ENCODE measurements around the gene PODXL2. TPM values are rescaled to one million over a fixed set of nuclear protein-coding genes. Genes with fewer than 3 reads are reported as not detected.
A peak's percentile ranks its signal among the peaks of the same experiment; 100 is the strongest.

Gene PODXL2
- polyA plus RNA-seq, 1 donor = 10.9 TPM

GRCh38 chr3:127590282-127590592, 38.7 kb upstream of the PODXL2 start:
- H3K4me3 ChIP-seq (ENCODE audit: low read length) = peak overlapping the region; percentile 67
- no CpG with 5 or more reads among the region's 41 CpGs for WGBS (ENCODE audit: insufficient coverage, low lambda C conversion rate)

GRCh38 chr3:127590593-127591465, 38.2 kb upstream of the PODXL2 start, which contains the start of gene TPRA1:
Gene TPRA1, minus strand, starts transcription at chr3:127590733. Its CDS starts 10,587 bp downstream, at chr3:127580146.
- Histone ChIP-seq H3K36me3 (ENCODE audit: control insufficient read depth, insufficient read depth, low read length) (peaks cover 4% of the 10 kb centered on the region), H3K4me3 (ENCODE audit: low read length) (peak within 1 kb of the TSS; percentile 67), H3K27me3 (ENCODE audit: control insufficient read depth, insufficient read depth, low read length) (no peaks in the 10 kb centered on the region), H3K4me1 (ENCODE audit: control insufficient read depth, insufficient read depth, low read length) (peaks cover 16% of the 10 kb centered on the region), H3K27ac (ENCODE audit: low read length) (peak within 1 kb of the TSS; percentile 81), H3K9me3 (ENCODE audit: control insufficient read depth, low read depth, low read length) (no peaks in the 10 kb centered on the region)
- DNase-seq = peak; percentile 90 to 97
- no CpG with 5 or more reads among the region's 72 CpGs for WGBS (ENCODE audit: insufficient coverage, low lambda C conversion rate)

More at GRCh38 chr3:127590282-127590592, 38.7 kb upstream of the PODXL2 start:
- Histone ChIP-seq H3K27me3 (ENCODE audit: control insufficient read depth, insufficient read depth, low read length) (no peaks in the 10 kb centered on the region), H3K9me3 (ENCODE audit: control insufficient read depth, low read depth, low read length) (no peaks in the 10 kb centered on the region), H3K36me3 (ENCODE audit: control insufficient read depth, insufficient read depth, low read length) (peaks cover 4% of the 10 kb centered on the region), H3K27ac (ENCODE audit: low read length) (peak overlapping the region; percentile 81), H3K4me1 (ENCODE audit: control insufficient read depth, insufficient read depth, low read length) (peaks cover 16% of the 10 kb centered on the region)
- no peak for DNase-seq

GRCh38 chr3:127593178-127593577, 35.8 kb upstream of the PODXL2 start:
- Histone ChIP-seq H3K36me3 (ENCODE audit: control insufficient read depth, insufficient read depth, low read length) (no peaks in the 10 kb centered on the region), H3K27ac (ENCODE audit: low read length) (no peak overlapping the region), H3K27me3 (ENCODE audit: control insufficient read depth, insufficient read depth, low read length) (no peaks in the 10 kb centered on the region), H3K9me3 (ENCODE audit: control insufficient read depth, low read depth, low read length) (no peaks in the 10 kb centered on the region), H3K4me1 (ENCODE audit: control insufficient read depth, insufficient read depth, low read length) (peaks cover 16% of the 10 kb centered on the region), H3K4me3 (ENCODE audit: low read length) (no peak overlapping the region)
- WGBS (ENCODE audit: insufficient coverage, low lambda C conversion rate) = no CpG with 5 or more reads among the region's 5 CpGs
- no peak for DNase-seq

GRCh38 chr3:127595303-127595702, 33.7 kb upstream of the PODXL2 start:
- H3K4me1 ChIP-seq (ENCODE audit: control insufficient read depth, insufficient read depth, low read length) = peaks cover 15% of the 10 kb centered on the region
- DNase-seq = no peak
- no CpG with 5 or more reads among the region's 4 CpGs for WGBS (ENCODE audit: insufficient coverage, low lambda C conversion rate)
- H3K9me3 ChIP-seq (ENCODE audit: control insufficient read depth, low read depth, low read length) = no peaks in the 10 kb centered on the region
- H3K36me3 ChIP-seq (ENCODE audit: control insufficient read depth, insufficient read depth, low read length) = peaks cover 3% of the 10 kb centered on the region
- H3K4me3 ChIP-seq (ENCODE audit: low read length) = no peak overlapping the region
- no peak overlapping the region for H3K27ac ChIP-seq (ENCODE audit: low read length)
- H3K27me3 ChIP-seq (ENCODE audit: control insufficient read depth, insufficient read depth, low read length) = no peaks in the 10 kb centered on the region

GRCh38 chr3:127597020-127597771, 31.8 kb upstream of the PODXL2 start:
- H3K4me3 ChIP-seq (ENCODE audit: low read length) = no peak overlapping the region
- peaks cover 9% of the 10 kb centered on the region for H3K4me1 ChIP-seq (ENCODE audit: control insufficient read depth, insufficient read depth, low read length)
- DNase-seq = no peak
- H3K36me3 ChIP-seq (ENCODE audit: control insufficient read depth, insufficient read depth, low read length) = peaks cover 10% of the 10 kb centered on the region
- H3K9me3 ChIP-seq (ENCODE audit: control insufficient read depth, low read depth, low read length) = no peaks in the 10 kb centered on the region
- no peak overlapping the region for H3K27ac ChIP-seq (ENCODE audit: low read length)
- H3K27me3 ChIP-seq (ENCODE audit: control insufficient read depth, insufficient read depth, low read length) = no peaks in the 10 kb centered on the region
- no CpG with 5 or more reads among the region's 12 CpGs for WGBS (ENCODE audit: insufficient coverage, low lambda C conversion rate)

- WGBS (ENCODE audit: insufficient coverage, low lambda C conversion rate) = no CpG with 5 or more reads among the region's 14 CpGs
- peaks cover 9% of the 10 kb centered on the region for H3K4me1 ChIP-seq (ENCODE audit: control insufficient read depth, insufficient read depth, low read length)
- H3K36me3 ChIP-seq (ENCODE audit: control insufficient read depth, insufficient read depth, low read length) = peaks cover 14% of the 10 kb centered on the region
- DNase-seq = peak in 1 of 2 donors; percentile 47
- peak overlapping the region; percentile 75 for H3K27ac ChIP-seq (ENCODE audit: low read length)
- H3K27me3 ChIP-seq (ENCODE audit: control insufficient read depth, insufficient read depth, low read length) = no peaks in the 10 kb centered on the region
- peak overlapping the region; percentile 60 for H3K4me3 ChIP-seq (ENCODE audit: low read length)
- no peaks in the 10 kb centered on the region for H3K9me3 ChIP-seq (ENCODE audit: control insufficient read depth, low read depth, low read length)
These were observed 30.0 kb upstream of the PODXL2 start for GRCh38 chr3:127598841-127599570.

- 100% methylated on average over 1 of the region's 6 CpGs for WGBS (ENCODE audit: insufficient coverage, low lambda C conversion rate)
- peaks cover 9% of the 10 kb centered on the region for H3K4me1 ChIP-seq (ENCODE audit: control insufficient read depth, insufficient read depth, low read length)
- H3K27ac ChIP-seq (ENCODE audit: low read length) = no peak overlapping the region
- H3K4me3 ChIP-seq (ENCODE audit: low read length) = no peak overlapping the region
- no peaks in the 10 kb centered on the region for H3K27me3 ChIP-seq (ENCODE audit: control insufficient read depth, insufficient read depth, low read length)
- peaks cover 30% of the 10 kb centered on the region for H3K36me3 ChIP-seq (ENCODE audit: control insufficient read depth, insufficient read depth, low read length)
- DNase-seq = no peak
- H3K9me3 ChIP-seq (ENCODE audit: control insufficient read depth, low read depth, low read length) = peaks cover 4% of the 10 kb centered on the region
These were observed 28.1 kb upstream of the PODXL2 start for GRCh38 chr3:127600749-127601456.

- no peaks in the 10 kb centered on the region for H3K27me3 ChIP-seq (ENCODE audit: control insufficient read depth, insufficient read depth, low read length)
- H3K4me3 ChIP-seq (ENCODE audit: low read length) = no peak overlapping the region
- peaks cover 4% of the 10 kb centered on the region for H3K9me3 ChIP-seq (ENCODE audit: control insufficient read depth, low read depth, low read length)
- peaks cover 7% of the 10 kb centered on the region for H3K4me1 ChIP-seq (ENCODE audit: control insufficient read depth, insufficient read depth, low read length)
- no peak overlapping the region for H3K27ac ChIP-seq (ENCODE audit: low read length)
- DNase-seq = no peak
- no CpG with 5 or more reads among the region's 7 CpGs for WGBS (ENCODE audit: insufficient coverage, low lambda C conversion rate)
- H3K36me3 ChIP-seq (ENCODE audit: control insufficient read depth, insufficient read depth, low read length) = peaks cover 61% of the 10 kb centered on the region
These were observed 24.9 kb upstream of the PODXL2 start for GRCh38 chr3:127604035-127604434.

- no peak overlapping the region for H3K27ac ChIP-seq (ENCODE audit: low read length)
- no peaks in the 10 kb centered on the region for H3K27me3 ChIP-seq (ENCODE audit: control insufficient read depth, insufficient read depth, low read length)
- peaks cover 4% of the 10 kb centered on the region for H3K9me3 ChIP-seq (ENCODE audit: control insufficient read depth, low read depth, low read length)
- peaks cover under 1% of the 10 kb centered on the region for H3K4me1 ChIP-seq (ENCODE audit: control insufficient read depth, insufficient read depth, low read length)
- no CpG with 5 or more reads among the region's 41 CpGs for WGBS (ENCODE audit: insufficient coverage, low lambda C conversion rate)
- DNase-seq = no peak
- H3K36me3 ChIP-seq (ENCODE audit: control insufficient read depth, insufficient read depth, low read length) = peaks cover 63% of the 10 kb centered on the region
- H3K4me3 ChIP-seq (ENCODE audit: low read length) = no peak overlapping the region
These were observed 24.3 kb upstream of the PODXL2 start for GRCh38 chr3:127604546-127605165.
